GM23248 (cell line): ENCODE results near the gene MAN1A1.

Source experiments
- EZH2 ChIP-seq: fragments of 200-600 bp; sonication (generic); IDR thresholded peaks from 2 replicates; pipeline ENCODE4 v1.6.1; 2018; ENCODE audit warnings: antibody characterized with exemption, mild to moderate bottlenecking; ENCODE audit not compliant: insufficient read depth, poor library complexity, severe bottlenecking
- EZH2phosphoT487 ChIP-seq: fragments of 200-600 bp; sonication (generic); IDR thresholded peaks from 2 replicates; pipeline ENCODE4 v1.6.1; 2018; ENCODE audit warnings: antibody characterized with exemption, moderate library complexity, mild to moderate bottlenecking, low read depth; ENCODE audit not compliant: insufficient read depth

DNA sequence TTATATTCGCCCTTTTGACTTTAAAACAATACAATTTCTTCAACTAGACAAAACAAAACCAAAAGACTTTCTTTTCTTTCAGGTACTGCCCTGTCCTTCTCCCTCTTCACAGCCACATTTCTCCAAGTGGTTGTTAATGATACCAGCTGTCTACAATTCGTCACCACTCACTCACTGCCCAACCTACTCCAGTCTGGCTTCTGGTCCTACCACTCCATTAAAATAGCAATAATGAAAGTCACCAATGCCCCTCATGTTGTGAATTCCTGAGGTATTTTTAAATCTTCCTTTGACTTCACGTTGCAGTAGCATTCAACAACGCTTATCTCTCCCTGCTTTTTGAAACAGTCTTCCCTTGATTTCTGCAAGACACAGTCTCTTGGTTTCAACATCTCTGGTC, 11.6 kb upstream of the MAN1A1 start:
- TF ChIP-seq EZH2 (no peak), EZH2phosphoT487 (no peak)
